ENCODE results near the gene MRPL16. TPM values are rescaled to one million over a fixed set of nuclear protein-coding genes. Genes with fewer than 3 reads are reported as not detected.

Gene MRPL16
- total and polyA plus RNA-seq, 2 of the 4 experiments (the other 2 are of a cell fraction): 43.9 to 71.3 TPM

DNA sequence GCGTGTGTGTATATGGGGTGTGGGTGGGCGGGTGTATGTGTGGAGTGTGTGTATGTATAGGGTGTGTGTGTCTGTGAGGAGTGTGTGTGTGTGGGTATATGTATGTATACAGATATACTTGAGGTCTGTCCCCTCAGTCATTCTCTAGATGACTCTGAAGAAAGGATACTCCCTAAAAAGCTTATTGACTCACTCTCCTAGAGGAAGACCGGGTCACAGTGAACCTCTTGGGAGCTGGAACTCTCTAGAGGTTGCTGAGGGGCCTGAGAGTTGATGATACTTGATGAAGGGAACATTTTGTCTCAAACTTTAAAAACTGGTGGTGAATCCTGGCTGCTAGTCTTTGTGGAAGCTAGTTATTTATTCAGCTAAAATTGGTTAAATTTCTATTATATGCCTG lies 40.3 kb downstream of the MRPL16 start:
- no peak overlapping the region for H3K4me3 ChIP-seq (ENCODE audit: insufficient read depth, low read depth, low read length)
- no peak overlapping the region for H3K27ac ChIP-seq (ENCODE audit: insufficient read depth, low read length)
- intact Hi-C loops (cut with micrococcal nuclease) (no loop called here), dilution Hi-C loops (cut with HindIII; ENCODE audit: low sequenced_read_pairs, unreplicated experiment) (no loop called here), in situ Hi-C loops (cut with MboI; ENCODE audit: low sequenced_read_pairs) (no loop called here)
- no peak overlapping the region for H3K56ac ChIP-seq (ENCODE audit: extremely low read depth, insufficient read depth, low read length)
- H3K79me1 ChIP-seq (ENCODE audit: low read depth in 1 of 2, low read length in 2 of 2): peaks cover 27 to 31% of the 10 kb centered on the region in 2 experiments
- no TSS peak for BruUV-seq (replicated peaks)
- ATAC-seq (ENCODE audit: low read depth) (no peak), DNase-seq (no peak)
- H3K27me3 ChIP-seq (ENCODE audit: control insufficient read depth, insufficient read depth, low read length): no peaks in the 10 kb centered on the region
- POLR2A ChIA-PET (ENCODE audit: unreplicated experiment): no interaction called here
- H3K4me1 ChIP-seq (ENCODE audit: control insufficient read depth, insufficient read depth, low read length): no peaks in the 10 kb centered on the region
- no peak overlapping the region for H3K23ac ChIP-seq (ENCODE audit: low read depth, low read length)
- H4K5ac ChIP-seq (ENCODE audit: low read depth, low read length): no peak overlapping the region
- no peak overlapping the region for H2BK15ac ChIP-seq (ENCODE audit: low read depth, low read length)
- H3K4ac ChIP-seq (ENCODE audit: low read depth, low read length): no peak overlapping the region
- H3K18ac ChIP-seq (ENCODE audit: low read depth, low read length): no peak overlapping the region
- no peak overlapping the region for H3K9ac ChIP-seq (ENCODE audit: low read depth, low read length)
- H3K4me2 ChIP-seq (ENCODE audit: low read depth, low read length): no peak overlapping the region
- H4K91ac ChIP-seq (ENCODE audit: insufficient read depth, low read depth, low read length): no peak overlapping the region
- H3K9me3 ChIP-seq (ENCODE audit: control insufficient read depth, insufficient read depth, low read length): no peaks in the 10 kb centered on the region
- TF ChIP-seq, protein P1, sequence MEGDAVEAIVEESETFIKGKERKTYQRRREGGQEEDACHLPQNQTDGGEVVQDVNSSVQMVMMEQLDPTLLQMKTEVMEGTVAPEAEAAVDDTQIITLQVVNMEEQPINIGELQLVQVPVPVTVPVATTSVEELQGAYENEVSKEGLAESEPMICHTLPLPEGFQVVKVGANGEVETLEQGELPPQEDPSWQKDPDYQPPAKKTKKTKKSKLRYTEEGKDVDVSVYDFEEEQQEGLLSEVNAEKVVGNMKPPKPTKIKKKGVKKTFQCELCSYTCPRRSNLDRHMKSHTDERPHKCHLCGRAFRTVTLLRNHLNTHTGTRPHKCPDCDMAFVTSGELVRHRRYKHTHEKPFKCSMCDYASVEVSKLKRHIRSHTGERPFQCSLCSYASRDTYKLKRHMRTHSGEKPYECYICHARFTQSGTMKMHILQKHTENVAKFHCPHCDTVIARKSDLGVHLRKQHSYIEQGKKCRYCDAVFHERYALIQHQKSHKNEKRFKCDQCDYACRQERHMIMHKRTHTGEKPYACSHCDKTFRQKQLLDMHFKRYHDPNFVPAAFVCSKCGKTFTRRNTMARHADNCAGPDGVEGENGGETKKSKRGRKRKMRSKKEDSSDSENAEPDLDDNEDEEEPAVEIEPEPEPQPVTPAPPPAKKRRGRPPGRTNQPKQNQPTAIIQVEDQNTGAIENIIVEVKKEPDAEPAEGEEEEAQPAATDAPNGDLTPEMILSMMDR (conservative IDR thresholded peaks at IDR 0.05; ENCODE audit: low read depth, low read length): no peak
- TF ChIP-seq MAFK (IDR thresholded peaks at IDR 0.05; ENCODE audit: low read depth, low read length) (no peak), BHLHE40 (IDR thresholded peaks at IDR 0.05; ENCODE audit: low read depth, low read length) (no peak), MAZ (IDR thresholded peaks at IDR 0.05; ENCODE audit: borderline replicate concordance, low read depth, low read length) (no peak), RAD21 (IDR thresholded peaks at IDR 0.05; ENCODE audit: low read length) (no peak), CEBPB (IDR thresholded peaks at IDR 0.05; ENCODE audit: low read depth, low read length) (no peak), POLR2A (IDR thresholded peaks at IDR 0.05; ENCODE audit: low read depth, low read length) (no peak), RCOR1 (IDR thresholded peaks at IDR 0.05; ENCODE audit: insufficient replicate concordance, low read length) (no peak), CHD1 (IDR thresholded peaks at IDR 0.05; ENCODE audit: low read depth, low read length) (no peak), NFE2L2 (IDR thresholded peaks at IDR 0.05; ENCODE audit: low read depth, low read length) (no peak), RFX5 (IDR thresholded peaks at IDR 0.05; ENCODE audit: low read depth, low read length) (no peak), MXI1 (IDR thresholded peaks at IDR 0.05; ENCODE audit: borderline replicate concordance, low read depth, low read length) (no peak), FOS (IDR thresholded peaks at IDR 0.05; ENCODE audit: low read depth, low read length) (no peak), SMC3 (IDR thresholded peaks at IDR 0.05; ENCODE audit: low read depth, low read length) (no peak)
- TF ChIP-seq, protein P2, sequence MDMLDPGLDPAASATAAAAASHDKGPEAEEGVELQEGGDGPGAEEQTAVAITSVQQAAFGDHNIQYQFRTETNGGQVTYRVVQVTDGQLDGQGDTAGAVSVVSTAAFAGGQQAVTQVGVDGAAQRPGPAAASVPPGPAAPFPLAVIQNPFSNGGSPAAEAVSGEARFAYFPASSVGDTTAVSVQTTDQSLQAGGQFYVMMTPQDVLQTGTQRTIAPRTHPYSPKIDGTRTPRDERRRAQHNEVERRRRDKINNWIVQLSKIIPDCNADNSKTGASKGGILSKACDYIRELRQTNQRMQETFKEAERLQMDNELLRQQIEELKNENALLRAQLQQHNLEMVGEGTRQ (IDR thresholded peaks at IDR 0.05; ENCODE audit: low read depth, low read length): no peak
- TF ChIP-seq, protein P3, sequence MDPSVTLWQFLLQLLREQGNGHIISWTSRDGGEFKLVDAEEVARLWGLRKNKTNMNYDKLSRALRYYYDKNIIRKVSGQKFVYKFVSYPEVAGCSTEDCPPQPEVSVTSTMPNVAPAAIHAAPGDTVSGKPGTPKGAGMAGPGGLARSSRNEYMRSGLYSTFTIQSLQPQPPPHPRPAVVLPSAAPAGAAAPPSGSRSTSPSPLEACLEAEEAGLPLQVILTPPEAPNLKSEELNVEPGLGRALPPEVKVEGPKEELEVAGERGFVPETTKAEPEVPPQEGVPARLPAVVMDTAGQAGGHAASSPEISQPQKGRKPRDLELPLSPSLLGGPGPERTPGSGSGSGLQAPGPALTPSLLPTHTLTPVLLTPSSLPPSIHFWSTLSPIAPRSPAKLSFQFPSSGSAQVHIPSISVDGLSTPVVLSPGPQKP (IDR thresholded peaks at IDR 0.05; ENCODE audit: borderline replicate concordance, low read depth, low read length): no peak
- no peaks in the 10 kb centered on the region; the same call in 1 of the 2 replicates for H3K36me3 ChIP-seq (ENCODE audit: control insufficient read depth, insufficient read depth, low read length)
- H2BK20ac ChIP-seq (ENCODE audit: low read depth, low read length): no peak overlapping the region
- H2AFZ ChIP-seq (replicated peaks; ENCODE audit: low read length, poor library complexity): no peak overlapping the region
- H2BK5ac ChIP-seq (ENCODE audit: low read depth, low read length, poor library complexity, severe bottlenecking): peak overlapping the region; percentile 90
- no peak overlapping the region for H2AK9ac ChIP-seq (replicated peaks; ENCODE audit: low read depth, low read length, poor library complexity)
- CTCF ChIA-PET: no interaction called here
- no peak overlapping the region for H2AK5ac ChIP-seq (ENCODE audit: low read depth, low read length)
- no peak overlapping the region for H2BK120ac ChIP-seq (ENCODE audit: low read depth, low read length)
- H3K14ac ChIP-seq (replicated peaks; ENCODE audit: low read depth, low read length): no peak overlapping the region
- peaks cover 25% of the 10 kb centered on the region; the same call in 1 of the 2 replicates for H4K20me1 ChIP-seq (ENCODE audit: insufficient read depth, low read length)
- H4K8ac ChIP-seq (ENCODE audit: low read depth in 2 of 2, low read length in 2 of 2): no peak overlapping the region
- 0 out of 2 replicates have a peak, but pooled peaks cover 3% of the 10 kb centered on the region for H3K9me1 ChIP-seq (ENCODE audit: insufficient read depth, low read length)
- WGBS, 2 experiments (ENCODE audit: extremely low coverage in 2 of 2, insufficient read length in 1 of 2): 100% methylated on average over 2 of the region's 3 CpGs; no CpG with 5 or more reads in 1 of the 2 experiments

Data from IMR-90 (cell line).